Heart left ventricle (tissue), 13 donors: ENCODE results near the gene APCDD1.

Source experiments
- POLR2A ChIP-seq, 2 donors: fragments of 450-650 bp; IDR thresholded peaks; one replicate each; pipeline ENCODE4 v1.6.1; 2017; ENCODE audit warnings: antibody characterized with exemption in 2 of 2, mild to moderate bottlenecking in 2 of 2, moderate library complexity in 2 of 2
- TF ChIP-seq, protein P1 (sequence below), 12 donors: fragments of 200-600 bp; sonication (generic) in 4 of 12; IDR thresholded peaks; one replicate each; pipeline versions ENCODE4 v1.5.0 to v1.8.0; 2018 to 2022; ENCODE audit warnings: antibody characterized with exemption in 12 of 12, mild to moderate bottlenecking in 5 of 12
- donor health status: ischemic (EF 13 %, LVEDD 7.1; RV severe dilation, severe dysfunction).
- donor health status: DM: no; HTN: yes; CAD: no.
- donor health status: DM: no; HTN: no; CAD: no.
- donor health status: ischemic (EF 25% LVEDD 6.9; RV normal size, moderate dysfunction).
- donor health status: ischemic (EF 25% LVEDD 5.7; RV mildly dilated, moderate dysfunction).
- donor health status: ischemic (EF 35%, LVEDD 5.7; RV mildly dilated, moderate dysfunction).
- donor health status: nonischemic (EF 11% LVEDD 7.7; RV severe dilation, severe dysfunction).
- donor health status: DM: yes; HTN: yes; CAD: no.
- donor health status: PGD.
- donor health status: ischemic (EF 29% LVEDD 5.4; RV normal size, mild dysfunction).
- donor health status: nonischemic (EF 23%, LVEDD 6.1; RV moderate dilation, normal function).

DNA sequence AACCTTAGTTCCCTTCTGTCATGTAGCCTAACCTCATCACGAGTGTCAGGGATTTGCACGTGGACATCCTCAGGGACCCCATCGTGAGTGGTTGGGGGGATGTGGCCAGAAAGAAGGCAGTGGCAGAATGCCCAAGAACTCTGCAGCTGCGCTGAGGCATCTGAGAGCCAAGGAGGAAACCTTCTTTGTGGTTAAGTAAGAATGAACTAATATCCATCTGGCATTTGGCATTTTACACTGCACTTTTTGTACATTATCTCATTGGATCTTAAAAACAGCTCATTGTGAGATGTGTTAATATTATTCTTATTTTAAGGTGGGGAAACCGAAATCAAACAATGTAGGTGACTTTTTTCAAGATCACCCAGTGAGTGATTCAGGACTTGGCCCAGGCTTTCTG lies 32.6 kb upstream of the APCDD1 start:
- no peak for TF ChIP-seq POLR2A (IDR thresholded peaks at IDR 0.05)
- TF ChIP-seq, protein P1, sequence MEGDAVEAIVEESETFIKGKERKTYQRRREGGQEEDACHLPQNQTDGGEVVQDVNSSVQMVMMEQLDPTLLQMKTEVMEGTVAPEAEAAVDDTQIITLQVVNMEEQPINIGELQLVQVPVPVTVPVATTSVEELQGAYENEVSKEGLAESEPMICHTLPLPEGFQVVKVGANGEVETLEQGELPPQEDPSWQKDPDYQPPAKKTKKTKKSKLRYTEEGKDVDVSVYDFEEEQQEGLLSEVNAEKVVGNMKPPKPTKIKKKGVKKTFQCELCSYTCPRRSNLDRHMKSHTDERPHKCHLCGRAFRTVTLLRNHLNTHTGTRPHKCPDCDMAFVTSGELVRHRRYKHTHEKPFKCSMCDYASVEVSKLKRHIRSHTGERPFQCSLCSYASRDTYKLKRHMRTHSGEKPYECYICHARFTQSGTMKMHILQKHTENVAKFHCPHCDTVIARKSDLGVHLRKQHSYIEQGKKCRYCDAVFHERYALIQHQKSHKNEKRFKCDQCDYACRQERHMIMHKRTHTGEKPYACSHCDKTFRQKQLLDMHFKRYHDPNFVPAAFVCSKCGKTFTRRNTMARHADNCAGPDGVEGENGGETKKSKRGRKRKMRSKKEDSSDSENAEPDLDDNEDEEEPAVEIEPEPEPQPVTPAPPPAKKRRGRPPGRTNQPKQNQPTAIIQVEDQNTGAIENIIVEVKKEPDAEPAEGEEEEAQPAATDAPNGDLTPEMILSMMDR (IDR thresholded peaks at IDR 0.05): no peak
